ENCODE data around the gene TMEM40.
"Not testable (repeated sequence)": the region's sequence is repeated elsewhere in the genome, so short reads cannot be mapped to it uniquely, and the experiment has no call there.

TMEM40 gene

GRCh38 chr3:12750223-12750622, 8.8 kb downstream of the TMEM40 start:
- DNase-seq: no peak

DNA sequence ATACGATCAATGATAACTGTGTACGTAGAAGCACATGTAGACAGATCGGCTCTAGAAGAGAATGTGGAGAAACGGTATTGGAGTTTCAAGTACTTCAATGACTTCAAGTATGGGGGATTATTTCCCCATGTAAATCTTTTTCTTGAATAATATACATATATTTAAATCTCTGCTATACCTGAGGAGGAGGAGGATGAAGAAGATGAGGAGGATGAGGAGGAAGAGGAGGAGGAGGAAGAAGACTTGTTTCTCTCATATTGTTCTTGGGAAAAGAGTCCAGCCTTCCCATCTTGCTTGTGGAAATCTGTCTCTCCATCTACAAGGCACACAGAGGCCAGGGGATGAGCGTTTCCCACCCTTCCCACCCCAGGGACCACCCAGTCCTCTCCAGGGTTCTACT, 10.6 kb downstream of the TMEM40 start:
- DNase-seq: no peak

DNA sequence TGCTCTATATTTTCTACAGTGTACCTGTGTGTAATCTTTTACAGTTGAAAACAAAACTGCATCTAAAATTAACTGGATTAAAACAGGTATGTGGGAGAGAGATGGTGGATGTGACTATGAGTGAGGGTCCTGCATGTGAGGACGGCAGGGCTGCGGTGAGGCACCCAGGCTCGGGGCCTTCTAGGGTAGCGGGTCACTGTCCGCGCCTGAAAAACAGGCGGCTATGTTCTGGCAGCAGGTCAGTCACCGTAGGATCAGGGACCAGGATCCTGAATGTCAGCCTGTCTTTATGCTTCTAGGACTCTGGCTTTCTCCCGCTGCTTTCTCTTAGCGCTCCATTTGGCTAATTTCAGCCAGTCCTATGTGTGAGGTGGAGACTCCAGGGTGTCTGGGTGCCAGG, 12.6 kb downstream of the TMEM40 start:
- DNase-seq: no peak

- no peak for DNase-seq
Observed at GRCh38 chr3:12744326-12744725, 14.7 kb downstream of the TMEM40 start.

- no peak for DNase-seq
Observed at GRCh38 chr3:12743583-12743982, 15.5 kb downstream of the TMEM40 start.

DNA sequence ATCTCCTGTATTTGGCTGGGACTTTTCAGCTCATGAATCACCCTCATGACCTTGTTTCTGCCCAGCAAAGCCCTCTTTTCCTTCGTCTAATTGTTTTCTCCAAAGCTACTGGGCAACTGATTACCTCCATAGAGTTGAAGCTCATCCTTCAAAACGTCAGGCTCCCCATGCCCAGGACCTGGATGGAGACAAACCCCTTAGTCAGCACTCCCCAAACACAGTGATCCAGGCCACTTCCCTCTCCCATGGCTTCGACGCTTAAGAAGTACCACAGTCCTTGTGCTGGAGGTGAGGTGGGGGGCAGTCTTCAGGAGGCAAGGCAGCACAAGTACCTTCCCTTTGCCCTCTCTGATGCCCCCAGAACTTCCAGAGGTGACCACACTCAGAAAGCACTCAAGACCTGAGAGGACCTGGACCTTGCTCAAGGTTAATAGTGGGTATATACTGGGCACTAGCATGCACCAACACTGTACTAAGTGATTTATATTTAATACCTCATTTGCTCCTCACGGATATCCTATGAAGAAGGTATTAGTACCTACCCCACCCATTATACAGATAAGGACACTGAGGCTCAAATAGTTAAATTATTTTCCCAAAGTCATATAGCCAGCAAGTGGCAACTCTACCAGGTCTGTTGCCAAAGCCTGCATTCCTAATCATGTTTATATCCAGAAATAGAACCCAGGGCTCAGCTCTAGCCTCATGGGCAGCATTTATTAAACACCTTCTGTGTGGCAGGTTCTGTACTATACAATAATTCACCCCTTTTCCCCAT, 16.5 kb downstream of the TMEM40 start:
- DNase-seq: no peak

- DNase-seq: no peak
Observed at GRCh38 chr3:12741209-12741608, 17.9 kb downstream of the TMEM40 start.

DNA sequence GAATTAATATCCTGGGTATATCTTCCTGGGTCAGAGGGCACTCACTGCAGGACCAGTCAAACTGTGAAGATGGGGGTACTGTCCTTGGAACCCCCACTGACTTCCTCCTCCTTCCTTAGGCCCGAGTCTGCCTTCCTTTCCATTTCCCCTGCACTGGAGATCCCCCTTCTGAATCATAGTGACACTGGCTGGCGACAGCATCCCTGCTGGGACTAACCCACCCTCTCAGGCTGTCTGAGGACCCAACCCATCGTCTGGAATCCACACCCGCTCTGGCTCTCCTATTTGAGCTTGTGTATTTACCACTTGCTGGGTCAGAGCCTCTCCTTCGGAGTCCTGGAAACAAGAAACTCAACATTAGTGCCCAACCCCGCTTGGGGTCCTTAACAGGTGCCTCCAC, 21.2 kb downstream of the TMEM40 start:
- no peak for DNase-seq

GRCh38 chr3:12737319-12737718, 21.7 kb downstream of the TMEM40 start:
- DNase-seq: no peak

- no peak for DNase-seq
Observed at GRCh38 chr3:12734960-12735359, 24.1 kb downstream of the TMEM40 start.

GRCh38 chr3:12733566-12733965, 25.5 kb downstream of the TMEM40 start:
- no peak for DNase-seq

DNA sequence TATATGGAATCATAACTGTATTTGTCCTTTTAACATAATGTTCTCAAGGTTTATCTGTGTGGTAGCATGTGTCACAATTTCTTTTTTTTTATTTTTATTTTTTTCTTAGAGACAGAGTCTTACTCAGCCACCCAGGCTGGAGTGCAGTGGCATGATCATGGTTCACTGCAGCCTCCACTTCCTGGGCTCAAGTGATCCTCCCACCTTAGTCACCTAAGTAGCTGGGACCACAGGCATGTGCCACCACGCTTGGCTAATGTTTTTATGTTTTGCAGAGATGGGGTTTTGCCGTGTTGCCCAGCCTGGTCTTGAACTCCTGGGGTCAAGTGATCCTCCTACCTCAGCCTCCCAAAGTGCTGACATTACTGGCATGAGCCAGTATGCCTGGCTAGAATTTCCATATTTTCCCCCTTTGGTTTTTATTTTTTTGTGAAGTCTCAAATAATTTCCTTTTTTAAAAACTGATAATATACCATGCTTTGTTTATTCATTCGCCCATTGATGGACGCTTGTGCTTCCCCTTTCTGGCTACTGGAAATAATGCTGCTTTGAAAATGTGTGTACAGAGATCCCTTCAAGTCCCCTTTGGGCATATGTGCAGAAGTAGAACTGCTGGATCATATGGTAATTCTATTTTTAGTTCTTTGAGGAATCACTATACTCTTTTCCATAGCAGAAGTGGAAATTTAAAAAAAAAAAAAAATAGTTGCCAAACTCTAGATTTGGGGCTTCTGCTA, 28.4 kb downstream of the TMEM40 start:
- no peak for DNase-seq

GRCh38 chr3:12729051-12729651, 29.9 kb downstream of the TMEM40 start:
- DNase-seq: no peak

DNA sequence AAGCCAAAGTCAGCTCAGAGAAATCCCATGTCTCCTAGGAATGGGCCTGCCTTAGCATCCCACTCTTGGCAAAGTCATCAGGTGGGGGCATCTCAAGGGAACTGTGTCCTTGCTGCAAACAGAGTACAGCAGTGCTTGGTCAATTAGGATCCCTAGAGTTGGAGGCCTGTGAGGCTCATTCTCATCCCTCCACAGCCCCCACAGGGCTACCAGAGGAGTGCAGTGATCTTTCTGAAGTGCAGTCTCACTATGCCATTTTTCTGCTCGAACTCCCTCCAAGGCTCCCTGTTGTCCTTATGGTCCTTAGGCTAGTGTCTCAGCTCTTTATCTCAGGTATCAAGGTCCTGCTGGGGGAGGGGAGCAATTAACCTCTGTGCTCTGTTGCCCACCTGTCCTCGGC, 31.1 kb downstream of the TMEM40 start:
- no peak for DNase-seq

GRCh38 chr3:12727481-12727880, 31.6 kb downstream of the TMEM40 start:
- no peak for DNase-seq

- DNase-seq: no peak
Observed at GRCh38 chr3:12725436-12725835, 33.6 kb downstream of the TMEM40 start.

DNA sequence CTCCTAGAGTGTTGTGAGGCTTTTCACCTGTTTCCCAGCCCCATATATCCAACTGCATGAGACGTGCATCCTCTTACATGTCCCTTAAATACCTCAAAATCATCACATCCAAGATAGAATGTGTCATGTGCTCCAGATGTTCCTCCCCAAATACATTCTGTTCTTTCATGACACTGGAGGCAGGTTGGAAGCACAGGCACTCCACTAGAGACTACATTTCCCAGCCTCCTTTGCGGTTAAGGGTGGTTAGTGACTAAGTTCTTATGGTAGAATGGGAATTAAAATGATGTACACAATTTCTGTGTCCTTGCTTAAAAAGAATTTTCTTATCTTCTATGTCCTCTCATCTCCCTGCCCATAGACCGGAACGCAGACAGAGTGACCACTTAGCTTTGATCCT, 34.3 kb downstream of the TMEM40 start:
- DNase-seq: no peak

DNA sequence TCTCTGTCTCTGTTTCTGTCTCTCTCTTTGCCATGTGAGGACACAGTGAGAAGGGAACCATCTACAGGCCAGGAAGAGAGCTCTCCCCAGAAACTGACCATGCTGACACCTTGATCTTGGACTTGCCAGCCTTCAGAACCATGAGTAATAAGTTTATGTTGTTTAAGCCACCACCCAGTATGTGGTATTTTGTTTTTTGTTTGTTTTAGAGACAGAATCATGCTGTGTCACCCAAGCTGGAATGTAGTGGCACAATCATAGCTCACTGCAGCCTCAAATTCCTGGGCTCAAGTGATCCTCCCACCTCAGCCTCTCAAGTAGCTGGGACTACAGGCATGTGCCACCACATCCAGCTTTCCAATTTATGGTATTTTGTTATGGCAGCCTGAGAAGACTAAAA, 35.7 kb downstream of the TMEM40 start:
- DNase-seq: not testable (repeated sequence)

DNA sequence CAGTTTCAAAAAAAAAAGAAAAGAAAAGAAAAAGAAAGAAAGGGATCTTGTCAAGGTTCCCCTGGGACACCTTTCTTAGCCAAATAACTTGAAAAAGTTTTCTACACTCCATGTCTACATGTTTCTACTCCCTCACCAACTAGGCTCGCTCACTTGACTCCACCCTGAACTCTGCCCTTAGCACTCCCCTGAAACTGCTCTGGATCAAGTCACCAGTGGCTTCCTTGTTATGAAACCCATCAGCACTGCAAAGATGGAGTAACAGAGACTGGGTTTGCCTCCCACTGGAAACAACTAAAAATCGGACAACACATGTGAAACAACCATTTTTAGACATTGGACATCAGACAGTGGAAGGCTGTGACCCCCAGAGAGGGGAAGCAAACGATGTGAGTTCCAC, 36.8 kb downstream of the TMEM40 start:
- DNase-seq: no peak

- DNase-seq: peak; percentile 43
Observed at GRCh38 chr3:12719984-12720898, 38.8 kb downstream of the TMEM40 start.

- no peak for DNase-seq
Observed at GRCh38 chr3:12719541-12719940, 39.5 kb downstream of the TMEM40 start.

GRCh38 chr3:12716605-12717151, 42.4 kb downstream of the TMEM40 start:
- DNase-seq: no peak

- no peak for DNase-seq
Observed at GRCh38 chr3:12714278-12714677, 44.8 kb downstream of the TMEM40 start.
